H1 (cell line): ENCODE results near the gene ENAH.

Experiments
- CTCF ChIP-seq, 3 experiments: IDR thresholded peaks; 1 replicate in 2 of 3; 2 replicates in 1 of 3; pipeline versions ENCODE4 v1.5.1 to v1.6.1; 2011; ENCODE audit warnings: low read length in 3 of 3, mild to moderate bottlenecking in 3 of 3, inconsistent platforms in 2 of 3, low read depth in 1 of 3, moderate library complexity in 1 of 3; ENCODE audit not compliant: insufficient read depth in 1 of 3; ENCODE audit errors: control extremely low read depth in 1 of 3
- EZH2 ChIP-seq: fragments of 200-600 bp; sonication (generic); IDR thresholded peaks from 2 replicates; pipeline ENCODE4 v1.7.1; 2012; ENCODE audit warnings: low read depth, mild to moderate bottlenecking, moderate library complexity, low read length, inconsistent platforms; ENCODE audit not compliant: severe bottlenecking
- POLR2A ChIP-seq, 2 experiments: IDR thresholded peaks; 1 replicate in 1 of 2; 2 replicates in 1 of 2; pipeline ENCODE4 v1.6.1; 2011; ENCODE audit warnings: low read depth in 2 of 2, low read length in 2 of 2, mild to moderate bottlenecking in 2 of 2; ENCODE audit errors: control extremely low read depth in 1 of 2
- TBP ChIP-seq: IDR thresholded peaks from 2 replicates; pipeline ENCODE4 v1.6.1; 2011; ENCODE audit warnings: low read depth, low read length, improper control_type of control experiment

- TF ChIP-seq POLR2A (IDR thresholded peaks at IDR 0.05; ENCODE audit: control extremely low read depth in 1 of 2, low read depth in 2 of 2, low read length in 2 of 2): no peak
- no peak for TF ChIP-seq CTCF (IDR thresholded peaks at IDR 0.05; ENCODE audit: control extremely low read depth in 1 of 3, insufficient read depth in 1 of 3, low read depth in 1 of 3, low read length in 3 of 3)
- no peak for TF ChIP-seq EZH2
- no peak for TF ChIP-seq TBP
These were observed 118.8 kb downstream of the ENAH start for GRCh38 chr1:225534135-225534534.
